Astrocyte (in vitro differentiated cells and primary cell): ENCODE results near the gene ASB7.

ENCODE experiments used
- EZH2 ChIP-seq: IDR thresholded peaks from 2 replicates; pipeline ENCODE4 v1.6.1; 2012; ENCODE audit warnings: mild to moderate bottlenecking, low read length, inconsistent platforms; ENCODE audit not compliant: insufficient read depth
- TF ChIP-seq, protein P1 (sequence below): IDR thresholded peaks from 2 replicates; pipeline ENCODE4 v1.5.1; 2011; ENCODE audit warnings: low read depth, mild to moderate bottlenecking, inconsistent platforms, low read length, moderate library complexity; ENCODE audit not compliant: insufficient read depth

DNA sequence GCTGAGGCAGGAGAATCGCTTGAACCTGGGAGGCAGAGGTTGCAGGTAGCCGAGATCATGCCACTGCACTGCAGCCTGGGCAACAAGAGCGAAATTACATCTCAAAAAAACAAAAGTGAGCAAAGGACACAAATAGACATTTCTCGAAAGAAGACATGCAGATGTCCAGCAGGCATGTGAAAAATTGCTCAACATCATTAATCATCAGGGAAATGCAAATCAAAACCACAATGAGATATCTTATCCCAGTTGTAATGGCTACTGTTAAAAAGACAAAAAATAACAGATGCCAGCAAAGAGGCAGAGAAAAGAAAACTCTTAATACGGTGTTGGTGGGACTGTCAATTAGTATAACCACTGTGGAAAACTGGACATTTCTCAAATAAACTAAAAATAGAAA, 20.9 kb downstream of the ASB7 start:
- TF ChIP-seq, protein P1, sequence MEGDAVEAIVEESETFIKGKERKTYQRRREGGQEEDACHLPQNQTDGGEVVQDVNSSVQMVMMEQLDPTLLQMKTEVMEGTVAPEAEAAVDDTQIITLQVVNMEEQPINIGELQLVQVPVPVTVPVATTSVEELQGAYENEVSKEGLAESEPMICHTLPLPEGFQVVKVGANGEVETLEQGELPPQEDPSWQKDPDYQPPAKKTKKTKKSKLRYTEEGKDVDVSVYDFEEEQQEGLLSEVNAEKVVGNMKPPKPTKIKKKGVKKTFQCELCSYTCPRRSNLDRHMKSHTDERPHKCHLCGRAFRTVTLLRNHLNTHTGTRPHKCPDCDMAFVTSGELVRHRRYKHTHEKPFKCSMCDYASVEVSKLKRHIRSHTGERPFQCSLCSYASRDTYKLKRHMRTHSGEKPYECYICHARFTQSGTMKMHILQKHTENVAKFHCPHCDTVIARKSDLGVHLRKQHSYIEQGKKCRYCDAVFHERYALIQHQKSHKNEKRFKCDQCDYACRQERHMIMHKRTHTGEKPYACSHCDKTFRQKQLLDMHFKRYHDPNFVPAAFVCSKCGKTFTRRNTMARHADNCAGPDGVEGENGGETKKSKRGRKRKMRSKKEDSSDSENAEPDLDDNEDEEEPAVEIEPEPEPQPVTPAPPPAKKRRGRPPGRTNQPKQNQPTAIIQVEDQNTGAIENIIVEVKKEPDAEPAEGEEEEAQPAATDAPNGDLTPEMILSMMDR, result no peak
- no peak for TF ChIP-seq EZH2
